HepG2 (cell line): ENCODE results near the gene MAMSTR. TPM values are rescaled to one million over a fixed set of nuclear protein-coding genes. Genes with fewer than 3 reads are reported as not detected.

Experiments used
- CBFB ChIP-seq: sonication (generic); formaldehyde crosslinking; IDR thresholded peaks from 2 replicates; pipeline ENCODE4 v1.4.0; 2020; ENCODE audit warnings: missing genetic modification reagents
- CHCHD3 ChIP-seq: sonication (generic); formaldehyde crosslinking; IDR thresholded peaks from 2 replicates; pipeline ENCODE4 v1.8.0; 2022; ENCODE audit warnings: mild to moderate bottlenecking, missing genetic modification reagents, moderate library complexity
- FOXA1 ChIP-seq, 2 experiments: fragments of 450-650 bp in 1 of 2; sonication (generic) in 1 of 2; formaldehyde crosslinking in 1 of 2; IDR thresholded peaks; 2 replicates each; pipeline versions ENCODE4 v1.4.0 to v1.6.1; 2016 to 2020; ENCODE audit warnings: missing genetic modification reagents in 1 of 2
- HNF1B ChIP-seq: sonication (generic); formaldehyde crosslinking; IDR thresholded peaks from 2 replicates; pipeline ENCODE4 v1.5.1; 2020; ENCODE audit warnings: mild to moderate bottlenecking, moderate library complexity, missing genetic modification reagents
- HOMEZ ChIP-seq: IDR thresholded peaks from 2 replicates; pipeline ENCODE4 v1.6.1; 2016; ENCODE audit warnings: low read depth
- IRX3 ChIP-seq: sonication (generic); formaldehyde crosslinking; IDR thresholded peaks from 2 replicates; pipeline ENCODE4 v1.8.1; 2023; ENCODE audit warnings: mild to moderate bottlenecking, low read depth, missing genetic modification reagents, borderline replicate concordance
- MED13 ChIP-seq: sonication (generic); formaldehyde crosslinking; IDR thresholded peaks from 2 replicates; pipeline ENCODE4 v1.5.0; 2020; ENCODE audit warnings: missing genetic modification reagents
- NAIF1 ChIP-seq: sonication (generic); formaldehyde crosslinking; IDR thresholded peaks from 2 replicates; pipeline ENCODE4 v1.5.0; 2020; ENCODE audit warnings: mild to moderate bottlenecking, missing genetic modification reagents, borderline replicate concordance
- POLR2AphosphoS5 ChIP-seq: IDR thresholded peaks from 2 replicates; pipeline ENCODE4 v1.6.1; 2012; ENCODE audit warnings: low read depth, low read length
- POLR2G ChIP-seq: fragments of 200-400 bp; formaldehyde crosslinking; IDR thresholded peaks from 2 replicates; pipeline ENCODE4 v1.6.1; 2018; ENCODE audit warnings: mild to moderate bottlenecking, low read depth, low read length, moderate library complexity
- REXO4 ChIP-seq: sonication (generic); formaldehyde crosslinking; IDR thresholded peaks from 2 replicates; pipeline ENCODE4 v1.8.0; 2022; ENCODE audit warnings: missing genetic modification reagents, mild to moderate bottlenecking, borderline replicate concordance
- RNF2 ChIP-seq: fragments of 450-650 bp; conservative IDR thresholded peaks from 2 replicates; pipeline ENCODE4 v1.6.1; 2016; ENCODE audit warnings: low read depth
- SNAPC5 ChIP-seq: sonication (generic); formaldehyde crosslinking; IDR thresholded peaks from 2 replicates; pipeline ENCODE4 v1.8.1; 2023; ENCODE audit warnings: mild to moderate bottlenecking, missing genetic modification reagents, borderline replicate concordance
- SRSF1 ChIP-seq: fragments of 200-400 bp; formaldehyde crosslinking; optimal IDR thresholded peaks from 2 replicates; pipeline ENCODE3; 2017; ENCODE audit warnings: mild to moderate bottlenecking, low read depth, low read length, moderate library complexity
- TBX3 ChIP-seq: fragments of 450-650 bp; IDR thresholded peaks from 2 replicates; pipeline ENCODE4 v1.6.1; 2017; ENCODE audit warnings: antibody characterized with exemption, mild to moderate bottlenecking, inconsistent platforms, borderline replicate concordance
- ZBTB33 ChIP-seq: sonication (generic); formaldehyde crosslinking; IDR thresholded peaks from 2 replicates; pipeline ENCODE4 v1.4.0; 2020; ENCODE audit warnings: missing genetic modification reagents
- ZNF101 ChIP-seq: sonication (generic); formaldehyde crosslinking; IDR thresholded peaks from 2 replicates; pipeline ENCODE4 v1.4.0; 2020; ENCODE audit warnings: mild to moderate bottlenecking, low read depth, missing genetic modification reagents, borderline replicate concordance
- ZNF136 ChIP-seq: sonication (generic); formaldehyde crosslinking; IDR thresholded peaks from 2 replicates; pipeline ENCODE4 v1.8.1; 2022; ENCODE audit warnings: low read depth, mild to moderate bottlenecking, moderate library complexity, missing genetic modification reagents
- ZNF329 ChIP-seq: sonication (generic); formaldehyde crosslinking; IDR thresholded peaks from 2 replicates; pipeline ENCODE4 v1.9.0; 2021; ENCODE audit warnings: low read depth, mild to moderate bottlenecking, missing genetic modification reagents
- ZNF414 ChIP-seq: sonication (generic); formaldehyde crosslinking; IDR thresholded peaks from 2 replicates; pipeline ENCODE4 v1.5.0; 2020; ENCODE audit warnings: missing genetic modification reagents
- polyA plus RNA-seq, 8 experiments: library from polyadenylated mRNA; depleted of rRNA in 3 of 8; stranded (reverse) in 7 of 8; unstranded in 1 of 8; fragments of >200 nt; fragmentation: Illumina TruSeq in 4 of 8; extraction: Trizol in 4 of 8; gene quantifications; 2 replicates each; pipeline versions ENCODE4 v1.2.1 to v1.2.3, GENCODE V29; 2011 to 2016; ENCODE audit warnings: low read depth in 4 of 8, missing spikeins in 1 of 8, mixed read lengths in 1 of 8; ENCODE audit not compliant: insufficient read depth in 1 of 8
- total RNA-seq, 5 experiments: library from RNA; depleted of rRNA; stranded (reverse); fragments of >200 nt; fragmentation: Illumina TruSeq; extraction: Trizol; gene quantifications; 2 replicates each; pipeline ENCODE4 v1.2.3, GENCODE V29; 2016; ENCODE audit warnings: low read depth in 1 of 5
- TF ChIP-seq, protein P1 (sequence below): sonication (generic); formaldehyde crosslinking; IDR thresholded peaks from 2 replicates; pipeline ENCODE4 v1.4.0; 2020; ENCODE audit warnings: missing genetic modification reagents
- TF ChIP-seq, protein P2 (sequence below): IDR thresholded peaks from 2 replicates; pipeline ENCODE4 v1.6.1; 2016; ENCODE audit warnings: missing genetic modification reagents, missing compliant biosample characterization

Gene MAMSTR
- total and polyA plus RNA-seq, 2 of the 13 experiments (the other 11 are each of a cell fraction or from before 2014, with no cell fraction given), result 2.2 to 2.4 TPM

GRCh38 chr19:48674921-48675824 is 44.4 kb downstream of the MAMSTR start (continued):
- TF ChIP-seq ZNF136 (CRISPR knock-in tag), result no peak
- TF ChIP-seq CBFB, result no peak
- TF ChIP-seq ZBTB33 (CRISPR knock-in tag), result 0 out of 2 replicates have a peak, but pooled peaks have one; percentile 21
- no peak for TF ChIP-seq ZNF329 (CRISPR knock-in tag)
- TF ChIP-seq HNF1B (CRISPR knock-in tag), result peak; percentile 56; the same call in 1 of the 2 replicates
- no peak for TF ChIP-seq NAIF1 (CRISPR knock-in tag)
- TF ChIP-seq SRSF1, result no peak
- TF ChIP-seq REXO4 (CRISPR knock-in tag), result no peak
- no peak for TF ChIP-seq FOXA1 (IDR thresholded peaks at IDR 0.05)
- TF ChIP-seq FOXA1 (CRISPR knock-in tag; IDR thresholded peaks at IDR 0.05), result no peak
- no peak for TF ChIP-seq TBX3
- TF ChIP-seq POLR2G, result no peak
- TF ChIP-seq POLR2AphosphoS5, result no peak
- no peak for TF ChIP-seq HOMEZ (CRISPR knock-in tag)
- peak; percentile 52; the same call in 1 of the 2 replicates for TF ChIP-seq ZNF414
- TF ChIP-seq, protein P1, sequence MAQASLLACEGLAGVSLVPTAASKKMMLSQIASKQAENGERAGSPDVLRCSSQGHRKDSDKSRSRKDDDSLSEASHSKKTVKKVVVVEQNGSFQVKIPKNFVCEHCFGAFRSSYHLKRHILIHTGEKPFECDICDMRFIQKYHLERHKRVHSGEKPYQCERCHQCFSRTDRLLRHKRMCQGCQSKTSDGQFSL, result no peak
- TF ChIP-seq, protein P2, sequence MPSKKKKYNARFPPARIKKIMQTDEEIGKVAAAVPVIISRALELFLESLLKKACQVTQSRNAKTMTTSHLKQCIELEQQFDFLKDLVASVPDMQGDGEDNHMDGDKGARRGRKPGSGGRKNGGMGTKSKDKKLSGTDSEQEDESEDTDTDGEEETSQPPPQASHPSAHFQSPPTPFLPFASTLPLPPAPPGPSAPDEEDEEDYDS (CRISPR knock-in tag), result no peak
- TF ChIP-seq SNAPC5, result no peak
- no peak for TF ChIP-seq RNF2
- TF ChIP-seq MED13 (CRISPR knock-in tag), result no peak
- TF ChIP-seq ZNF101 (CRISPR knock-in tag), result no peak
- TF ChIP-seq CHCHD3 (CRISPR knock-in tag), result no peak
- TF ChIP-seq IRX3, result no peak; the same call in 1 of the 2 replicates
